Measurements from ENCODE around the gene CRYBA2. TPM values are rescaled to one million over a fixed set of nuclear protein-coding genes. Genes with fewer than 3 reads are reported as not detected.

Gene CRYBA2
- total RNA-seq, 1 experiment from 2014 or later = 13.5 TPM

GRCh38 chr2:218952160-218952559 lies 41.1 kb downstream of the CRYBA2 start:
- ATAC-seq (no peak), DNase-seq (no peak)
- ChIA-PET POLR2A (ENCODE audit: unreplicated experiment) (no interaction called here), CTCF (no interaction called here)
- intact Hi-C loops (cut with micrococcal nuclease) = no loop called here
- peaks cover 7% of the 10 kb centered on the region; the same call in 1 of the 2 replicates for H3K27me3 ChIP-seq (ENCODE audit: low read length)
- no peak overlapping the region for H3K27ac ChIP-seq (ENCODE audit: low read length)
- H3K4me1 ChIP-seq (ENCODE audit: insufficient read depth, low read length) = no peaks in the 10 kb centered on the region
- TF ChIP-seq EZH2phosphoT487 (IDR thresholded peaks at IDR 0.05; ENCODE audit: borderline replicate concordance, low read length) (no peak), EZH2 (IDR thresholded peaks at IDR 0.05; ENCODE audit: low read length, unreplicated experiment) (no peak), CTCF (conservative IDR thresholded peaks at IDR 0.05; ENCODE audit: low read depth, low read length) (no peak)
- H3K9ac ChIP-seq (ENCODE audit: low read length) = no peak overlapping the region
- no peaks in the 10 kb centered on the region for H3F3A ChIP-seq (ENCODE audit: low read length, unreplicated experiment)
- H3K4me2 ChIP-seq (ENCODE audit: low read length) = no peak overlapping the region
- no peaks in the 10 kb centered on the region for H3K9me3 ChIP-seq (ENCODE audit: low read length)
- H3K4me3 ChIP-seq (ENCODE audit: low read length) = no peak overlapping the region
- H3K79me2 ChIP-seq (ENCODE audit: low read length) = no peaks in the 10 kb centered on the region
- no peaks in the 10 kb centered on the region for H3K9me2 ChIP-seq (replicated peaks; ENCODE audit: low read length)
- H3K36me3 ChIP-seq (ENCODE audit: low read depth, low read length) = no peaks in the 10 kb centered on the region
- no TSS peak for BruUV-seq (replicated peaks)
- H4K20me1 ChIP-seq (ENCODE audit: low read length) = no peaks in the 10 kb centered on the region
- H2AFZ ChIP-seq (ENCODE audit: low read length) = no peak overlapping the region

- Histone ChIP-seq H3F3A (ENCODE audit: low read length, unreplicated experiment) (no peaks in the 10 kb centered on the region), H3K4me2 (ENCODE audit: low read length) (no peak overlapping the region), H3K4me1 (ENCODE audit: insufficient read depth, low read length) (no peaks in the 10 kb centered on the region), H3K4me3 (ENCODE audit: low read length) (no peak overlapping the region), H2AFZ (ENCODE audit: low read length) (no peak overlapping the region), H3K27me3 (ENCODE audit: low read length) (peaks cover 22% of the 10 kb centered on the region; the same call in 1 of the 2 replicates), H4K20me1 (ENCODE audit: low read length) (no peaks in the 10 kb centered on the region), H3K9ac (ENCODE audit: low read length) (no peak overlapping the region), H3K36me3 (ENCODE audit: low read depth, low read length) (no peaks in the 10 kb centered on the region), H3K9me3 (ENCODE audit: low read length) (no peaks in the 10 kb centered on the region), H3K9me2 (replicated peaks; ENCODE audit: low read length) (no peaks in the 10 kb centered on the region), H3K27ac (ENCODE audit: low read length) (no peak overlapping the region), H3K79me2 (ENCODE audit: low read length) (no peaks in the 10 kb centered on the region)
- ATAC-seq = no peak
- DNase-seq = no peak
- BruUV-seq (replicated peaks) = no TSS peak
- POLR2A ChIA-PET (ENCODE audit: unreplicated experiment) = no interaction called here
- intact Hi-C loops (cut with micrococcal nuclease) = no loop called here
- CTCF ChIA-PET = no interaction called here
- TF ChIP-seq CTCF (conservative IDR thresholded peaks at IDR 0.05; ENCODE audit: low read depth, low read length) (no peak), EZH2 (IDR thresholded peaks at IDR 0.05; ENCODE audit: low read length, unreplicated experiment) (no peak), EZH2phosphoT487 (IDR thresholded peaks at IDR 0.05; ENCODE audit: borderline replicate concordance, low read length) (no peak)
These were observed 46.6 kb downstream of the CRYBA2 start for GRCh38 chr2:218946621-218947020.

GRCh38 chr2:218944759-218945404 lies 48.3 kb downstream of the CRYBA2 start:
- ATAC-seq = no peak
- Histone ChIP-seq H3K4me3 (ENCODE audit: low read length) (no peak overlapping the region), H3F3A (ENCODE audit: low read length, unreplicated experiment) (no peaks in the 10 kb centered on the region), H3K9me3 (ENCODE audit: low read length) (no peaks in the 10 kb centered on the region), H3K27ac (ENCODE audit: low read length) (no peak overlapping the region), H3K9me2 (replicated peaks; ENCODE audit: low read length) (no peaks in the 10 kb centered on the region), H2AFZ (ENCODE audit: low read length) (no peak overlapping the region), H3K27me3 (ENCODE audit: low read length) (peaks cover 23% of the 10 kb centered on the region; the same call in 1 of the 2 replicates), H3K4me2 (ENCODE audit: low read length) (no peak overlapping the region), H3K9ac (ENCODE audit: low read length) (no peak overlapping the region), H3K79me2 (ENCODE audit: low read length) (no peaks in the 10 kb centered on the region), H3K36me3 (ENCODE audit: low read depth, low read length) (no peaks in the 10 kb centered on the region), H4K20me1 (ENCODE audit: low read length) (no peaks in the 10 kb centered on the region), H3K4me1 (ENCODE audit: insufficient read depth, low read length) (no peaks in the 10 kb centered on the region)
- BruUV-seq (replicated peaks) = no TSS peak
- no peak for DNase-seq
- CTCF ChIA-PET = no interaction called here
- POLR2A ChIA-PET (ENCODE audit: unreplicated experiment) = no interaction called here
- TF ChIP-seq EZH2 (IDR thresholded peaks at IDR 0.05; ENCODE audit: low read length, unreplicated experiment) = no peak
- intact Hi-C loops (cut with micrococcal nuclease) = no loop called here

Small RNAs within 50 kb of the gene (microRNA-seq; reads per million reads assigned to microRNA genes)
- gene MIR375 (ENCODE audit: unreplicated experiment) = 4,846 reads per million, percentile 93 among the genes with 10 or more reads in this experiment

Other genes with a start within 250 kb of the CRYBA2 start
- 5.8 and 6.0 TPM in 2 replicates for gene CYP27A1, start 211.3 kb downstream of the CRYBA2 start, total RNA-seq (2014; rRNA removed)
- gene PRKAG3, start 161.6 kb downstream of the CRYBA2 start, total RNA-seq (2014; rRNA removed) = not detected in 2 replicates
- not detected in 2 replicates for gene WNT6, start 133.6 kb downstream of the CRYBA2 start, total RNA-seq (2014; rRNA removed)
- 0.40 and 3.3 TPM in 2 replicates for gene WNT10A, start 112.6 kb downstream of the CRYBA2 start, total RNA-seq (2014; rRNA removed)
- 0.11 and 0.35 TPM in 2 replicates for gene CDK5R2, start 33.8 kb downstream of the CRYBA2 start, total RNA-seq (2014; rRNA removed)
- 0.07 TPM in 1 of 2 replicates, not detected in the other for gene FEV, start 8.2 kb downstream of the CRYBA2 start, total RNA-seq (2014; rRNA removed)
- gene CFAP65, start 48.1 kb upstream of the CRYBA2 start, total RNA-seq (2014; rRNA removed) = 0.17 and 0.18 TPM in 2 replicates
- gene IHH, start 67.5 kb upstream of the CRYBA2 start, total RNA-seq (2014; rRNA removed) = 0.07 TPM in 1 of 2 replicates, not detected in the other
- 16.7 and 18.5 TPM in 2 replicates for gene NHEJ1, start 167.4 kb upstream of the CRYBA2 start, total RNA-seq (2014; rRNA removed)
- 1.4 and 1.7 TPM in 2 replicates for gene SLC23A3, start 176.6 kb upstream of the CRYBA2 start, total RNA-seq (2014; rRNA removed)
- 38.2 and 44.0 TPM in 2 replicates for gene CNPPD1, start 183.5 kb upstream of the CRYBA2 start, total RNA-seq (2014; rRNA removed)
- gene RETREG2, start 184.9 kb upstream of the CRYBA2 start, total RNA-seq (2014; rRNA removed) = 61.0 and 87.2 TPM in 2 replicates
- 47.5 and 49.5 TPM in 2 replicates for gene ZFAND2B, start 213.4 kb upstream of the CRYBA2 start, total RNA-seq (2014; rRNA removed)
- gene ABCB6, start 225.5 kb upstream of the CRYBA2 start, total RNA-seq (2014; rRNA removed) = 21.1 and 23.9 TPM in 2 replicates
- 59.6 and 77.2 TPM in 2 replicates for gene ATG9A, start 236.2 kb upstream of the CRYBA2 start, total RNA-seq (2014; rRNA removed)
- 67.9 and 78.5 TPM in 2 replicates for gene ANKZF1, start 236.4 kb upstream of the CRYBA2 start, total RNA-seq (2014; rRNA removed)

Data from PC-3 (cell line).